GM12878 (cell line): ENCODE measurements around the gene NELFB. TPM values are rescaled to one million over a fixed set of nuclear protein-coding genes. Genes with fewer than 3 reads are reported as not detected.

Experiments used
- ATF7 ChIP-seq: fragments of 450-650 bp; IDR thresholded peaks from 2 replicates; pipeline ENCODE4 v1.6.1; 2016; ENCODE audit warnings: low read depth, mild to moderate bottlenecking
- BHLHE40 ChIP-seq, 2 experiments: fragments of 450-650 bp in 1 of 2; IDR thresholded peaks; 2 replicates each; pipeline ENCODE4 v1.6.1; 2011 to 2017; ENCODE audit warnings: low read depth in 2 of 2, borderline replicate concordance in 1 of 2, improper control_type of control experiment in 1 of 2, low read length in 1 of 2, mild to moderate bottlenecking in 1 of 2
- E4F1 ChIP-seq: fragments of 450-650 bp; IDR thresholded peaks from 2 replicates; pipeline ENCODE4 v1.6.1; 2018; ENCODE audit warnings: borderline replicate concordance, mild to moderate bottlenecking; ENCODE audit not compliant: partially characterized antibody
- GATAD2B ChIP-seq: fragments of 450-650 bp; conservative IDR thresholded peaks from 2 replicates; pipeline ENCODE4 v1.6.1; 2017; ENCODE audit warnings: low read depth, mild to moderate bottlenecking, moderate library complexity
- HDAC2 ChIP-seq: fragments of 200-600 bp; sonication (generic); IDR thresholded peaks from 2 replicates; pipeline ENCODE4 v1.6.1; 2017
- MYB ChIP-seq: fragments of 150-350 bp; IDR thresholded peaks from 2 replicates; pipeline ENCODE4 v1.6.1; 2014; ENCODE audit warnings: mild to moderate bottlenecking, low read depth, low read length, borderline replicate concordance
- NFXL1 ChIP-seq: fragments of 450-650 bp; IDR thresholded peaks from 2 replicates; pipeline ENCODE4 v1.6.1; 2017; ENCODE audit warnings: antibody characterized with exemption, mild to moderate bottlenecking, borderline replicate concordance
- NR2C2 ChIP-seq: IDR thresholded peaks from 2 replicates; pipeline ENCODE4 v1.6.1; 2011; ENCODE audit warnings: borderline replicate concordance, low read depth; ENCODE audit not compliant: control insufficient read depth, insufficient read length
- POU2F2 ChIP-seq: IDR thresholded peaks from 3 replicates; pipeline ENCODE4 v1.6.1; 2011; ENCODE audit warnings: low read depth, mild to moderate bottlenecking, low read length, borderline replicate concordance
- RBBP5 ChIP-seq: fragments of 200-600 bp; sonication (generic); conservative IDR thresholded peaks from 2 replicates; pipeline ENCODE4 v1.6.1; 2016
- SIN3A ChIP-seq: IDR thresholded peaks from 2 replicates; pipeline ENCODE4 v1.6.1; 2012; ENCODE audit warnings: low read depth, low read length, improper control_type of control experiment
- SMAD1 ChIP-seq: fragments of 450-650 bp; IDR thresholded peaks from 2 replicates; pipeline ENCODE4 v1.6.1; 2018; ENCODE audit warnings: mild to moderate bottlenecking, low read depth; ENCODE audit not compliant: partially characterized antibody
- STAT1 ChIP-seq: fragments of 450-650 bp; conservative IDR thresholded peaks from 2 replicates; pipeline ENCODE4 v1.6.1; 2014; ENCODE audit warnings: antibody characterized with exemption, mild to moderate bottlenecking
- TBL1XR1 ChIP-seq: IDR thresholded peaks from 2 replicates; pipeline ENCODE4 v1.6.1; 2012; ENCODE audit warnings: low read depth, low read length, improper control_type of control experiment
- WRNIP1 ChIP-seq: IDR thresholded peaks from 2 replicates; pipeline ENCODE4 v1.6.1; 2011; ENCODE audit warnings: low read depth, low read length, improper control_type of control experiment, borderline replicate concordance
- ZBTB11 ChIP-seq: fragments of 450-650 bp; formaldehyde crosslinking; IDR thresholded peaks from 2 replicates; pipeline ENCODE4 v1.5.0; 2022; ENCODE audit warnings: mild to moderate bottlenecking, missing genetic modification characterization
- ZNF24 ChIP-seq: fragments of 450-650 bp; IDR thresholded peaks from 2 replicates; pipeline ENCODE4 v1.6.1; 2017; ENCODE audit warnings: antibody characterized with exemption, mild to moderate bottlenecking
- ZNF384 ChIP-seq: IDR thresholded peaks from 2 replicates; pipeline ENCODE4 v1.6.1; 2012; ENCODE audit warnings: low read depth, mild to moderate bottlenecking, low read length, improper control_type of control experiment, borderline replicate concordance
- ZZZ3 ChIP-seq: IDR thresholded peaks from 2 replicates; pipeline ENCODE4 v1.6.1; 2011; ENCODE audit warnings: low read depth; ENCODE audit not compliant: control insufficient read depth, insufficient read length
- polyA plus RNA-seq, 11 experiments: library from polyadenylated mRNA; depleted of rRNA in 4 of 11; unstranded in 6 of 11; stranded (reverse) in 5 of 11; fragments of >200 nt; fragmentation: Nextera tagmentation in 4 of 11; fragmentation: Illumina TruSeq in 1 of 11; extraction: Ambion mirVana in 4 of 11; extraction: Trizol in 1 of 11; gene quantifications; 1 replicate in 1 of 11; 2 replicates in 10 of 11; pipeline versions ENCODE4 v1.2.1 to v1.2.3, GENCODE V29; 2011 to 2016; ENCODE audit warnings: inconsistent platforms in 2 of 11, missing spikeins in 2 of 11, low read depth in 1 of 11
- total RNA-seq, 4 experiments: library from RNA; depleted of rRNA in 3 of 4; stranded (reverse); fragments of >200 nt in 3 of 4; fragmentation: Illumina TruSeq in 1 of 4; extraction: Trizol in 1 of 4; gene quantifications; 2 replicates each; pipeline versions ENCODE4 v1.2.1 to v1.2.3, GENCODE V29; 2013 to 2021
- TF ChIP-seq, protein P1 (sequence below): IDR thresholded peaks from 2 replicates; pipeline ENCODE4 v1.6.1; 2012; ENCODE audit warnings: mild to moderate bottlenecking, low read depth, low read length

NELFB gene
- total and polyA plus RNA-seq, 10 of the 15 experiments (the other 5 are each of a cell fraction or from before 2014, with no cell fraction given): 0.19 to 63.4 (median 30.9) TPM

GRCh38 chr9:137236238-137236935 is 18.7 kb upstream of the NELFB start (continued):
- TF ChIP-seq, protein P1, sequence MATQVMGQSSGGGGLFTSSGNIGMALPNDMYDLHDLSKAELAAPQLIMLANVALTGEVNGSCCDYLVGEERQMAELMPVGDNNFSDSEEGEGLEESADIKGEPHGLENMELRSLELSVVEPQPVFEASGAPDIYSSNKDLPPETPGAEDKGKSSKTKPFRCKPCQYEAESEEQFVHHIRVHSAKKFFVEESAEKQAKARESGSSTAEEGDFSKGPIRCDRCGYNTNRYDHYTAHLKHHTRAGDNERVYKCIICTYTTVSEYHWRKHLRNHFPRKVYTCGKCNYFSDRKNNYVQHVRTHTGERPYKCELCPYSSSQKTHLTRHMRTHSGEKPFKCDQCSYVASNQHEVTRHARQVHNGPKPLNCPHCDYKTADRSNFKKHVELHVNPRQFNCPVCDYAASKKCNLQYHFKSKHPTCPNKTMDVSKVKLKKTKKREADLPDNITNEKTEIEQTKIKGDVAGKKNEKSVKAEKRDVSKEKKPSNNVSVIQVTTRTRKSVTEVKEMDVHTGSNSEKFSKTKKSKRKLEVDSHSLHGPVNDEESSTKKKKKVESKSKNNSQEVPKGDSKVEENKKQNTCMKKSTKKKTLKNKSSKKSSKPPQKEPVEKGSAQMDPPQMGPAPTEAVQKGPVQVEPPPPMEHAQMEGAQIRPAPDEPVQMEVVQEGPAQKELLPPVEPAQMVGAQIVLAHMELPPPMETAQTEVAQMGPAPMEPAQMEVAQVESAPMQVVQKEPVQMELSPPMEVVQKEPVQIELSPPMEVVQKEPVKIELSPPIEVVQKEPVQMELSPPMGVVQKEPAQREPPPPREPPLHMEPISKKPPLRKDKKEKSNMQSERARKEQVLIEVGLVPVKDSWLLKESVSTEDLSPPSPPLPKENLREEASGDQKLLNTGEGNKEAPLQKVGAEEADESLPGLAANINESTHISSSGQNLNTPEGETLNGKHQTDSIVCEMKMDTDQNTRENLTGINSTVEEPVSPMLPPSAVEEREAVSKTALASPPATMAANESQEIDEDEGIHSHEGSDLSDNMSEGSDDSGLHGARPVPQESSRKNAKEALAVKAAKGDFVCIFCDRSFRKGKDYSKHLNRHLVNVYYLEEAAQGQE: no peak
- TF ChIP-seq ZBTB11 (CRISPR knock-in tag) (no peak), SIN3A (peak; percentile 52; the same call in 1 of the 2 replicates), STAT1 (0 out of 2 replicates have a peak, but pooled peaks have one; percentile 76), E4F1 (no peak), WRNIP1 (no peak), RBBP5 (no peak), ATF7 (no peak; the same call in 1 of the 2 replicates), TBL1XR1 (peak; percentile 18; the same call in 1 of the 2 replicates), BHLHE40 (IDR thresholded peaks at IDR 0.05; ENCODE audit: borderline replicate concordance in 1 of 2, low read depth in 2 of 2, low read length in 1 of 2) (peak; percentile 72 to 73; a peak in 3 of 4 replicates), ZNF24 (0 out of 2 replicates have a peak, but pooled peaks have one; percentile 33), ZZZ3 (no peak), MYB (no peak), ZNF384 (no peak), HDAC2 (no peak), GATAD2B (peak; percentile 96), NFXL1 (no peak), POU2F2 (no peak), SMAD1 (no peak), NR2C2 (no peak)
